HCT116 (cell line): ENCODE measurements around the gene PDE9A.

Source experiments
- ATF3 ChIP-seq: IDR thresholded peaks from 2 replicates; pipeline ENCODE4 v1.6.1; 2012
- CEBPB ChIP-seq: IDR thresholded peaks from 2 replicates; pipeline ENCODE4 v1.6.1; 2012; ENCODE audit warnings: low read depth
- CTCF ChIP-seq, 3 experiments: fragments of 200-600 bp in 1 of 3; sonication (generic) in 1 of 3; IDR thresholded peaks in 2 of 3; conservative IDR thresholded peaks in 1 of 3; 2 replicates each; pipeline ENCODE4 v1.5.1; 2012 to 2017; ENCODE audit warnings: low read depth in 2 of 3, low read length in 2 of 3, antibody characterized with exemption in 1 of 3, borderline replicate concordance in 1 of 3, control low read depth in 1 of 3, mild to moderate bottlenecking in 1 of 3, mixed read lengths in 1 of 3, mixed run types in 1 of 3, moderate library complexity in 1 of 3; ENCODE audit not compliant: insufficient read depth in 1 of 3
- ELF1 ChIP-seq: IDR thresholded peaks from 2 replicates; pipeline ENCODE4 v1.6.1; 2012; ENCODE audit warnings: low read depth, borderline replicate concordance
- EZH2 ChIP-seq: fragments of 200-600 bp; sonication (generic); IDR thresholded peaks from 2 replicates; pipeline ENCODE4 v1.6.1; 2017; ENCODE audit warnings: antibody characterized with exemption, mixed run types
- EZH2phosphoT487 ChIP-seq: fragments of 200-600 bp; IDR thresholded peaks from 2 replicates; pipeline ENCODE4 v1.6.1; 2018; ENCODE audit warnings: antibody characterized with exemption, borderline replicate concordance
- MAX ChIP-seq: IDR thresholded peaks from 2 replicates; pipeline ENCODE4 v1.6.1; 2012
- POLR2A ChIP-seq: IDR thresholded peaks from 2 replicates; pipeline ENCODE4 v1.7.0; 2011; ENCODE audit warnings: borderline replicate concordance; ENCODE audit not compliant: insufficient read depth, insufficient read length; ENCODE audit errors: extremely low read depth
- POLR2AphosphoS5 ChIP-seq: IDR thresholded peaks from 2 replicates; pipeline ENCODE4 v1.6.1; 2011; ENCODE audit warnings: mild to moderate bottlenecking, low read depth, low read length, moderate library complexity
- TCF7L2 ChIP-seq: IDR thresholded peaks from 2 replicates; pipeline ENCODE4 v1.7.0; 2011; ENCODE audit warnings: borderline replicate concordance, inconsistent platforms; ENCODE audit not compliant: insufficient read depth, insufficient read length; ENCODE audit errors: extremely low read depth
- ZBTB33 ChIP-seq: IDR thresholded peaks from 2 replicates; pipeline ENCODE4 v1.6.1; 2011; ENCODE audit warnings: mild to moderate bottlenecking, low read length, moderate library complexity; ENCODE audit not compliant: insufficient replicate concordance; ENCODE audit errors: extremely low read depth
- ZFX ChIP-seq: fragments of 450-650 bp; IDR thresholded peaks from 2 replicates; pipeline ENCODE4 v1.6.1; 2017
- TF ChIP-seq, protein P1 (sequence below): IDR thresholded peaks from 2 replicates; pipeline ENCODE4 v1.6.1; 2012; ENCODE audit warnings: low read depth

DNA sequence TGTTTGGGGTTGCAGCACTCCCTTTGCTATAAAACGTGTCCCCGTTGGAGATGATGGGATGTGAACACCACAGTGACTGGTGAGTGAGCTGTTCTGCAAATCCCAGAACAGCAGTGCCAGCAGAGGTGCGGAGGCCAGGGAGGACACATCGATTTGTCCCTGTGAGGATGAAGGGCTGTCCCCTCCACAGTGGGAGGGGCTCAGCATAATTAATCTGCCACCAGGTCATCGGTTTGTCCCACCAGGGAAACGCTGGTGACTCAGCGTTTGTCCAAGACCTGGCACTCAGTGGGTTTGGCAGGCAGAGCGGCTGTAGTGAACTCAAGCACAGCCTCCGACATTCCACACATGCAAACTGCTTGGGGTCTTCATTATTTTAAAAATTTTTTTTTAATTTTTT, 22.8 kb upstream of the PDE9A start:
- TF ChIP-seq POLR2A (no peak), CTCF (IDR thresholded peaks at IDR 0.05 in 2 of 3, conservative IDR thresholded peaks at IDR 0.05 in 1 of 3; ENCODE audit: borderline replicate concordance in 1 of 3, insufficient read depth in 1 of 3, low read depth in 2 of 3, low read length in 2 of 3) (no peak), ATF3 (no peak), ZFX (no peak), ELF1 (no peak), POLR2AphosphoS5 (no peak), ZBTB33 (no peak), TCF7L2 (no peak), EZH2 (no peak), MAX (no peak), CEBPB (no peak), EZH2phosphoT487 (no peak)
- TF ChIP-seq, protein P1, sequence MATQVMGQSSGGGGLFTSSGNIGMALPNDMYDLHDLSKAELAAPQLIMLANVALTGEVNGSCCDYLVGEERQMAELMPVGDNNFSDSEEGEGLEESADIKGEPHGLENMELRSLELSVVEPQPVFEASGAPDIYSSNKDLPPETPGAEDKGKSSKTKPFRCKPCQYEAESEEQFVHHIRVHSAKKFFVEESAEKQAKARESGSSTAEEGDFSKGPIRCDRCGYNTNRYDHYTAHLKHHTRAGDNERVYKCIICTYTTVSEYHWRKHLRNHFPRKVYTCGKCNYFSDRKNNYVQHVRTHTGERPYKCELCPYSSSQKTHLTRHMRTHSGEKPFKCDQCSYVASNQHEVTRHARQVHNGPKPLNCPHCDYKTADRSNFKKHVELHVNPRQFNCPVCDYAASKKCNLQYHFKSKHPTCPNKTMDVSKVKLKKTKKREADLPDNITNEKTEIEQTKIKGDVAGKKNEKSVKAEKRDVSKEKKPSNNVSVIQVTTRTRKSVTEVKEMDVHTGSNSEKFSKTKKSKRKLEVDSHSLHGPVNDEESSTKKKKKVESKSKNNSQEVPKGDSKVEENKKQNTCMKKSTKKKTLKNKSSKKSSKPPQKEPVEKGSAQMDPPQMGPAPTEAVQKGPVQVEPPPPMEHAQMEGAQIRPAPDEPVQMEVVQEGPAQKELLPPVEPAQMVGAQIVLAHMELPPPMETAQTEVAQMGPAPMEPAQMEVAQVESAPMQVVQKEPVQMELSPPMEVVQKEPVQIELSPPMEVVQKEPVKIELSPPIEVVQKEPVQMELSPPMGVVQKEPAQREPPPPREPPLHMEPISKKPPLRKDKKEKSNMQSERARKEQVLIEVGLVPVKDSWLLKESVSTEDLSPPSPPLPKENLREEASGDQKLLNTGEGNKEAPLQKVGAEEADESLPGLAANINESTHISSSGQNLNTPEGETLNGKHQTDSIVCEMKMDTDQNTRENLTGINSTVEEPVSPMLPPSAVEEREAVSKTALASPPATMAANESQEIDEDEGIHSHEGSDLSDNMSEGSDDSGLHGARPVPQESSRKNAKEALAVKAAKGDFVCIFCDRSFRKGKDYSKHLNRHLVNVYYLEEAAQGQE: no peak
